Coronary artery (tissue), 2 donors: ENCODE results near the gene MRPL12.

Experiments
- DNase-seq: peaks from one replicate; pipeline ENCODE4 v3.0.0-alpha.2; 2017; ENCODE audit warnings: low spot score
- H3K27ac ChIP-seq, 2 donors: fragments of 200-600 bp; sonication (generic); one replicate each; pipeline ENCODE4 v1.5.1; 2016 to 2019
- H3K4me3 ChIP-seq: fragments of 200-600 bp; sonication (generic); 2 replicates; pipeline ENCODE4 v1.5.1; 2016; ENCODE audit warnings: mild to moderate bottlenecking, moderate library complexity
- CTCF ChIP-seq: fragments of 200-600 bp; sonication (generic); IDR thresholded peaks from one replicate; pipeline ENCODE4 v1.5.1; 2019; ENCODE audit warnings: antibody characterized with exemption

MRPL12 gene

GRCh38 chr17:81662002-81662401, 41.2 kb upstream of the MRPL12 start:
- no peak for TF ChIP-seq CTCF

GRCh38 chr17:81664051-81664470, 39.1 kb upstream of the MRPL12 start:
- no peak for TF ChIP-seq CTCF
- no peak overlapping the region for H3K27ac ChIP-seq
- DNase-seq, result no peak
- H3K4me3 ChIP-seq, result no peak overlapping the region

More at GRCh38 chr17:81662002-81662401, 41.2 kb upstream of the MRPL12 start:
- Histone ChIP-seq H3K27ac (no peak overlapping the region), H3K4me3 (no peak overlapping the region)
- DNase-seq, result no peak

DNA sequence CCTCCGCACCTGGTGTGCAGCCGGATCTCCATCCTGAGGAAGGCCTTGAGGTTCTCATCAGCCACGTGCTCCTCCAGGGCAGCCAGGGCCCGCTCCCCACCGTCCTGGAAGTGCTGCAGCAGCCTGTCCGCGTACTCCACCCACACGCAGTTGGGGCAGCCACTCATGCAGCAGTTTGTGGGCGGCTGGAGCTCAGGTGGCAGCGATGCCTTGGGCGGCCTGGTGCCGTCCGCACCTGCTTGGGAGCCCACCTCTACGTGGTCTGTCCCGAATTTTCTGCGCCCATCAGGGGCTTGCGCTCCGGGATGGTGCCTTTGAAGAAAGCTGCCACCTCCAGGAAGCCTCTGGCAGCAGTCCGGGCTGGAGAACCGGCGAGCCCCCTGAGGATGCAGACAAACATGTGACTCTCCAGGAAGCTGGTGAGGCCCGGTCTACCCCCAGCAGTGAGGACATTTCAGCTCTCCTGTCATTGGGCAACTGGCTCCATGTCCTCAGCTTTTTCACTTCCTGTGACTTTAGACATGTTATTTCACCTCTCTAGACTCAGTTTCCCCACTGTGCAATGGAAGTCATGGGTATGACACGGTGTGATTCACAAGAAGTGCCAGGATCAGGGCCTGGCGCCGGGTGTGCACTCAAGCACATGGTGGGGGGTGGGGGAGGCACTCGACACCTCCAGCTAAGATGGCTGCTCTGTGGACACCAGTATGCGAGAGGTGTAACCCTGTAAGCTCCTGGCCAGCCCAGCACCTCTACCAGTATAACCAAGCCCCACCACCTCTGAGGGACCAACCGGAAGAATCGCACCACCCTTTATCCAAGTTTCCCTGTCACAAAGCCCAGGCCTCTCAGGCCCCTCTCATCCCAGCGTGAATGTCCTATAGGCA, 37.7 kb upstream of the MRPL12 start:
- H3K4me3 ChIP-seq, result peak overlapping the region; percentile 87
- no peak for DNase-seq
- TF ChIP-seq CTCF, result no peak
- H3K27ac ChIP-seq, result peak overlapping the region; percentile 61 to 84

GRCh38 chr17:81666092-81666341, 37.1 kb upstream of the MRPL12 start:
- Histone ChIP-seq H3K27ac (peak overlapping the region; percentile 61 to 84), H3K4me3 (peak overlapping the region; percentile 87)
- no peak for TF ChIP-seq CTCF
- DNase-seq, result no peak

DNA sequence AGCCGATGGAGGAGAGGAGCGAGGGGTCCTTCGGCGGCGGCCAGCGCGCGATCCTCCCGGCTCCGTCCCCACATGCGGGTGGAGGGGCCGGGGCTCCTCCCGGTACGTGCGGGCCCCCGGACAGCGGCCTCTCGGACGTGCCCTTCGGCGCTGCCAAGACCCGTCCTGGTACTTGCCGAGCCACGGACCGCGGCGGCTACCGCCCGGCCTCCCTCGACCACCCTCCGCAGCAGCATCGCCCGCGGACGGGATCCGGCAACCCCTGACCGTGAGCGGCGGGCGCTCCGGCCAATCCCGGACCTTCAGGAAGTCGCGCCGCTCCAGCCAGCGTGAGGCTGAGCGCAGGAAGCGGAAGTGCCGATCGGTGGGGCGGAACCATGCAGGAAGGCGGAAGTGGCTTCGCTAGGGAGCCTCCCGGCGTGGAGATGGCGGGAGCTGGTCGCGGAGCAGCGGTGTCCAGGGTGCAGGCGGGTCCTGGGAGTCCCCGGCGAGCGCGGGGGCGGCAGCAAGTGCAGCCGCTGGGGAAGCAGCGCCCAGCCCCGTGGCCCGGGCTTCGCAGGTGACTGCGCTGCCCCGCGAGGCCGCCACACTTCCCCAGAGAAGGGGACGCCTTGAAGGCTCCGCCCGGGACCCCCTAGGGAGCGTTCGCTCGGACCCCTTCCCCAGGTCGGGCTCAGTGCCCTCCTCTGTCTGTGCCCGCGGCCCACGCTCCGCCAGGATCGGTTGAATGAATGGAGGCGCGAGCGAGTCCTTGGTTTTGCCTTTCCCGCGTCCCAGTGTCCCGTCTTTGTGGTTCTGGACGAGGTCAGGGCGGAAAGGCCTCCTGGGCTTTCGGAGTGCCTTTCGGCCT, 36.6 kb upstream of the MRPL12 start, which contains the start of the genes CCDC137 and OXLD1:
TSS of gene CCDC137 (plus strand) at position 396 of the 850 bp plus-strand sequence. CDS start at position 426, 30 bp downstream.
TSS of gene OXLD1 (minus strand) at position 264 of the 850 bp plus-strand sequence. CDS start at position 236, 28 bp downstream.
- peak within 1 kb of the TSS; percentile 61 to 84 for H3K27ac ChIP-seq
- TF ChIP-seq CTCF, result no peak
- peak within 1 kb of the TSS; percentile 87 for H3K4me3 ChIP-seq
- peak; percentile 95 for DNase-seq

- TF ChIP-seq CTCF, result no peak
- H3K27ac ChIP-seq, result no peak overlapping the region
- peak overlapping the region; percentile 87 for H3K4me3 ChIP-seq
These were observed 35.4 kb upstream of the MRPL12 start for GRCh38 chr17:81667754-81668153.

More at GRCh38 chr17:81667754-81668153, 35.4 kb upstream of the MRPL12 start:
- DNase-seq, result no peak
